Measurements from ENCODE around the gene LIMS1. TPM values are rescaled to one million over a fixed set of nuclear protein-coding genes. Genes with fewer than 3 reads are reported as not detected.

Gene LIMS1
- polyA plus RNA-seq, 1 donor (not counting 4 experiments of a cell fraction or from before 2014, with no cell fraction given): 62.5 TPM

DNA sequence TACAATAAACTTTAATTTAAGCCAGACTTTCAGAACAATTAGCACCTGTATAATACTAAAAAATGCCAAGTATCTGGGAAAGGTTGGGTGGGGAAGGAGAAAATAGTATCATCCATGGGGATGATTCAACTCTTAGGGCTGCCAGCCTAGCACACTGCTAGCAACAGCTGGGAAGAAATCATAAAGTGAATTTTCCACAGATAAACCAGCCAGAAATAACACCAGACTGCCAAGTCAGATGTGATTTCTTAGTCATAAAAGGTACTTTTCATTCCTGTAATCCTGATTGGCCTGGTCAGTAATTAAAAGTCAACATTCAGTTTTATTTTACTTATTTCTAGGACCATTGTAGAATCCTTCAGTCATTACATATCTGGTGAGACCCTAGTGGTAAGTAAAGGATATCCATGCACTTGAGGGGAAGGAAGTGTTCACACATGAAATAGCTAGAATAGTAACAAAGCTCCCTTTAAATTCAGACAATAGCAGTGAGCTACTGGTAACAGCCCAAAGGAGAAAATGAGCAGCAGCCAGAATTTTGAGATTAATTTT is 59.4 kb downstream of the LIMS1 start:
- Histone ChIP-seq H2AFZ (ENCODE audit: control insufficient read depth, low read length) (no peak overlapping the region), H3K79me2 (ENCODE audit: control insufficient read depth, insufficient read depth, low read length) (peaks cover 44% of the 10 kb centered on the region), H4K20me1 (ENCODE audit: control insufficient read depth, extremely low read depth, insufficient read depth, low read length) (no peaks in the 10 kb centered on the region), H3K4me2 (ENCODE audit: control insufficient read depth, extremely low read depth, insufficient read depth, low read depth, low read length) (peak overlapping the region; percentile 86), H3K9me3 (ENCODE audit: control insufficient read depth, low read depth, low read length) (no peaks in the 10 kb centered on the region), H3K27ac (ENCODE audit: control insufficient read depth, insufficient read depth, low read length) (peak overlapping the region; percentile 93), H3K27me3 (ENCODE audit: control insufficient read depth, extremely low read depth, insufficient read depth, low read length) (no peaks in the 10 kb centered on the region), H3K4me3 (ENCODE audit: control insufficient read depth in 2 of 3, extremely low read depth in 1 of 3, insufficient read depth in 2 of 3, low read depth in 1 of 3, low read length in 3 of 3) (peak overlapping the region in 2 of 3 experiments; percentile 22 to 41), H3K36me3 (ENCODE audit: control insufficient read depth in 2 of 2, extremely low read depth in 1 of 2, insufficient read depth in 2 of 2, low read length in 2 of 2) (no peaks in the 10 kb centered on the region), H3K9me1 (ENCODE audit: control insufficient read depth, extremely low read depth, insufficient read depth, low read length) (no peaks in the 10 kb centered on the region), H3K4me1 (ENCODE audit: control insufficient read depth, extremely low read depth, insufficient read depth, low read length) (peaks cover 41% of the 10 kb centered on the region), H3K9ac (ENCODE audit: control insufficient read depth, extremely low read depth, insufficient read depth, low read length) (peak overlapping the region; percentile 65)
- dilution Hi-C loops (cut with MboI; ENCODE audit: extremely low pct_ligation_motif_present, low sequenced_read_pairs): no loop called here
- DNase-seq (ENCODE audit: low read depth, low spot score) (no peak), FAIRE-seq (no peak)
- TF ChIP-seq CTCF (optimal IDR thresholded peaks at IDR 0.05 in 1 of 3, IDR thresholded peaks at IDR 0.05 in 1 of 3, conservative IDR thresholded peaks at IDR 0.05 in 1 of 3; ENCODE audit: extremely low read depth in 1 of 3, insufficient read depth in 2 of 3, low read length in 3 of 3) (no peak), EZH2 (IDR thresholded peaks at IDR 0.05; ENCODE audit: low read length) (no peak)

GRCh38 chr2:108594132-108594981 is 60.1 kb downstream of the LIMS1 start:
- Histone ChIP-seq H2AFZ (ENCODE audit: control insufficient read depth, low read length) (no peak overlapping the region), H3K9ac (ENCODE audit: control insufficient read depth, extremely low read depth, insufficient read depth, low read length) (peak overlapping the region; percentile 65), H3K4me2 (ENCODE audit: control insufficient read depth, extremely low read depth, insufficient read depth, low read depth, low read length) (peak overlapping the region; percentile 86), H3K36me3 (ENCODE audit: control insufficient read depth in 2 of 2, extremely low read depth in 1 of 2, insufficient read depth in 2 of 2, low read length in 2 of 2) (no peaks in the 10 kb centered on the region), H3K4me3 (ENCODE audit: control insufficient read depth in 2 of 3, extremely low read depth in 1 of 3, insufficient read depth in 2 of 3, low read depth in 1 of 3, low read length in 3 of 3) (peak overlapping the region in 2 of 3 experiments; percentile 41 to 62), H3K27me3 (ENCODE audit: control insufficient read depth, extremely low read depth, insufficient read depth, low read length) (no peaks in the 10 kb centered on the region), H4K20me1 (ENCODE audit: control insufficient read depth, extremely low read depth, insufficient read depth, low read length) (no peaks in the 10 kb centered on the region), H3K4me1 (ENCODE audit: control insufficient read depth, extremely low read depth, insufficient read depth, low read length) (peaks cover 40% of the 10 kb centered on the region), H3K9me1 (ENCODE audit: control insufficient read depth, extremely low read depth, insufficient read depth, low read length) (no peaks in the 10 kb centered on the region), H3K9me3 (ENCODE audit: control insufficient read depth, low read depth, low read length) (no peaks in the 10 kb centered on the region), H3K79me2 (ENCODE audit: control insufficient read depth, insufficient read depth, low read length) (peaks cover 42% of the 10 kb centered on the region), H3K27ac (ENCODE audit: control insufficient read depth, insufficient read depth, low read length) (peak overlapping the region; percentile 93)
- TF ChIP-seq EZH2 (IDR thresholded peaks at IDR 0.05; ENCODE audit: low read length): no peak
- TF ChIP-seq CTCF (optimal IDR thresholded peaks at IDR 0.05 in 1 of 3, IDR thresholded peaks at IDR 0.05 in 1 of 3, conservative IDR thresholded peaks at IDR 0.05 in 1 of 3; ENCODE audit: extremely low read depth in 1 of 3, insufficient read depth in 2 of 3, low read length in 3 of 3): no peak
- FAIRE-seq (peak; percentile 52), DNase-seq (ENCODE audit: low read depth, low spot score) (no peak)
- dilution Hi-C loops (cut with MboI; ENCODE audit: extremely low pct_ligation_motif_present, low sequenced_read_pairs): no loop called here
